H1 (cell line): ENCODE measurements around the gene SMG7. TPM values are rescaled to one million over a fixed set of nuclear protein-coding genes. Genes with fewer than 3 reads are reported as not detected.

Experiments
- KDM1A ChIP-seq: fragments of 200-600, 300-600 bp; sonication (generic); IDR thresholded peaks from 2 replicates; pipeline ENCODE4 v1.7.1; 2016; ENCODE audit warnings: mild to moderate bottlenecking, low read length, borderline replicate concordance
- SP1 ChIP-seq: IDR thresholded peaks from 2 replicates; pipeline ENCODE4 v1.6.1; 2011; ENCODE audit warnings: low read depth, low read length
- polyA plus RNA-seq, 7 experiments: library from polyadenylated mRNA; depleted of rRNA in 3 of 7; stranded (reverse) in 5 of 7; unstranded in 2 of 7; fragments of >200 nt in 5 of 7; fragments of 200-250 nt in 2 of 7; gene quantifications; 1 replicate in 5 of 7; 2 replicates in 1 of 7; 4 replicates in 1 of 7; pipeline versions ENCODE4 v1.2.1 to v1.2.3, GENCODE V29; 2011 to 2013; ENCODE audit warnings: missing spikeins in 2 of 7, mixed read lengths in 2 of 7
- total RNA-seq: library from RNA; stranded (reverse); fragmentation: NEBNext Ultra II Directional; extraction: Animal tissue kit (Norgen Biotek cat#: 25700); gene quantifications from 2 replicates; pipeline ENCODE4 v1.2.1, GENCODE V29; 2021
- TF ChIP-seq, protein P1 (sequence below): IDR thresholded peaks from 2 replicates; pipeline ENCODE4 v1.6.1; 2012; ENCODE audit warnings: low read length, inconsistent platforms

The SMG7 gene
- total and polyA plus RNA-seq, 2 of the 8 experiments (the other 6 are each of a cell fraction or from before 2014, with no cell fraction given), result 39.3 to 65.6 TPM

DNA sequence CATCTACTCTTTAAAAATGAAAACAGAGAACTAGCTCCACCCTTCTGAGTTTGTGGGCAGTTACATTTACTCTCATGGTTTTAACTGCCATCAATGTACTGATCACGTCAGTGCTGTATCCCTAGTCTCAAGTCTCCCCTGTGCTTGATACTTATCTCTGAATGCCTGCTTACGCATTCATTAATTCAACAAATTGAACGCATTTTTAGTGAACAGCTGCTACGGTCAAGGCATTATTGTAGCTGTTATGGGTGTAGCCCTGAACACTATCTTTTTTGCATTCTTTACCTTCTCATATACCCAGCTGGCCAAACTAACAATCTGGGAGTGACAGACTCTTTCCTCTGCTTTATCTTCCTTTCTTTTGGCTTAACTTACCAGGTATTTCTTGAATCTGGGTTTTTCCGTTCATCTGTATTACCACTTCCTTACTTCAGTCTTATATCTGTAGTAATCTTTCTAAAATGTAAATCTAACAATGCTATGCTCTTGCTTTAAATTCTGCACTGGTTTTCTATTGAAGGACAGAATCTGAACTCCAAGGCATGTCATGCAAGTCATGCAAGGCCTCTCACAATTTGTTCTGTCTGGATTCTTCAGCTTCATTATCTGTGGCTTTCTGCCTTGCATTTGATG is 33.3 kb downstream of the SMG7 start (continued):
- TF ChIP-seq, protein P1, sequence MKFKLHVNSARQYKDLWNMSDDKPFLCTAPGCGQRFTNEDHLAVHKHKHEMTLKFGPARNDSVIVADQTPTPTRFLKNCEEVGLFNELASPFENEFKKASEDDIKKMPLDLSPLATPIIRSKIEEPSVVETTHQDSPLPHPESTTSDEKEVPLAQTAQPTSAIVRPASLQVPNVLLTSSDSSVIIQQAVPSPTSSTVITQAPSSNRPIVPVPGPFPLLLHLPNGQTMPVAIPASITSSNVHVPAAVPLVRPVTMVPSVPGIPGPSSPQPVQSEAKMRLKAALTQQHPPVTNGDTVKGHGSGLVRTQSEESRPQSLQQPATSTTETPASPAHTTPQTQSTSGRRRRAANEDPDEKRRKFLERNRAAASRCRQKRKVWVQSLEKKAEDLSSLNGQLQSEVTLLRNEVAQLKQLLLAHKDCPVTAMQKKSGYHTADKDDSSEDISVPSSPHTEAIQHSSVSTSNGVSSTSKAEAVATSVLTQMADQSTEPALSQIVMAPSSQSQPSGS, result no peak
- TF ChIP-seq SP1 (no peak), KDM1A (no peak)
